OCI-LY7 (cell line): ENCODE results near the gene SP140L. TPM values are rescaled to one million over a fixed set of nuclear protein-coding genes. Genes with fewer than 3 reads are reported as not detected.

Experiments used
- BruUV-seq: library from RNA; stranded (reverse); fragments of 400-500 nt; replicated peaks from 2 replicates; lab custom pipeline; 2021; lab: Mats Ljungman, UMichigan
- CTCF ChIA-PET: fragments of 300-600 bp; sonication (Branson Sonifier 250); formaldehyde crosslinking; loops from one replicate; lab custom pipeline; 2022; ENCODE audit warnings: antibody characterized with exemption; ENCODE audit not compliant: unreplicated experiment; lab: Charles Lee
- POLR2A ChIA-PET: fragments of 300-600 bp; sonication (Branson Sonifier 250); formaldehyde crosslinking; loops from one replicate; lab custom pipeline; 2022; ENCODE audit warnings: antibody characterized with exemption; lab: Charles Lee
- DNase-seq: peaks from one replicate; pipeline ENCODE4 v3.0.0-alpha.2; 2015; ENCODE audit warnings: low spot score
- H2AFZ ChIP-seq: fragments of 200-600 bp; sonication (generic), shearing (Covaris generic); 2 replicates; pipeline ENCODE4 v1.6.1; 2014; ENCODE audit warnings: mild to moderate bottlenecking, antibody characterized with exemption, low read length, moderate library complexity
- H3K27ac ChIP-seq: fragments of 200-600 bp; sonication (generic); 2 replicates; pipeline ENCODE4 v1.5.1; 2014; ENCODE audit warnings: mixed run types, low read depth, mild to moderate bottlenecking, moderate library complexity, low read length, inconsistent platforms; ENCODE audit not compliant: poor library complexity, severe bottlenecking
- H3K36me3 ChIP-seq: fragments of 200-600 bp; sonication (generic); 2 replicates; pipeline ENCODE4 v1.6.1; 2014; ENCODE audit warnings: mild to moderate bottlenecking, antibody characterized with exemption, low read length, moderate library complexity, mixed read lengths; ENCODE audit not compliant: insufficient read depth
- H3K4me1 ChIP-seq: fragments of 200-600 bp; sonication (generic); 2 replicates; pipeline ENCODE4 v1.5.1; 2014; ENCODE audit warnings: mild to moderate bottlenecking, low read length; ENCODE audit not compliant: insufficient read depth, poor library complexity, severe bottlenecking
- H3K4me2 ChIP-seq: fragments of 200-600 bp; sonication (generic); 2 replicates; pipeline ENCODE4 v1.6.1; 2014; ENCODE audit warnings: mild to moderate bottlenecking, low read length
- H3K4me3 ChIP-seq: fragments of 200-600 bp; sonication (generic); 2 replicates; pipeline ENCODE4 v1.5.1; 2014; ENCODE audit warnings: mild to moderate bottlenecking, low read depth, low read length; ENCODE audit not compliant: poor library complexity, severe bottlenecking
- H3K79me2 ChIP-seq: fragments of 200-600 bp; sonication (generic); 2 replicates; pipeline ENCODE4 v1.6.1; 2016; ENCODE audit warnings: low read depth, mild to moderate bottlenecking, low read length, moderate library complexity, mixed read lengths; ENCODE audit not compliant: insufficient read depth
- H3K9me2 ChIP-seq: fragments of 200-600 bp; sonication (generic); 2 replicates; pipeline ENCODE4 v1.6.1; 2016; ENCODE audit warnings: mild to moderate bottlenecking, low read length, mixed read lengths; ENCODE audit not compliant: insufficient read depth
- H3K9me3 ChIP-seq: fragments of 200-600 bp; sonication (generic); 2 replicates; pipeline ENCODE4 v1.6.1; 2014; ENCODE audit warnings: mild to moderate bottlenecking, mixed run types, low read length, mixed read lengths
- H4K20me1 ChIP-seq: fragments of 200-600 bp; sonication (generic); 2 replicates; pipeline ENCODE4 v1.6.1; 2014; ENCODE audit warnings: mild to moderate bottlenecking, antibody characterized with exemption, low read length, moderate library complexity, mixed read lengths; ENCODE audit not compliant: insufficient read depth
- CTCF ChIP-seq: fragments of 200-600 bp; sonication (generic); conservative IDR thresholded peaks from 2 replicates; pipeline ENCODE4 v1.5.1; 2014; ENCODE audit warnings: mild to moderate bottlenecking, antibody characterized with exemption, low read length, moderate library complexity, mixed read lengths
- EZH2phosphoT487 ChIP-seq: fragments of 200-600 bp; sonication (generic); IDR thresholded peaks from 2 replicates; pipeline ENCODE4 v1.6.1; 2018; ENCODE audit warnings: low read depth, borderline replicate concordance, mild to moderate bottlenecking, mixed run types, antibody characterized with exemption, low read length, moderate library complexity, mixed read lengths
- intact Hi-C: fragments of 100-400 bp; cut with micrococcal nuclease; formaldehyde crosslinking; loops from one replicate; pipeline ENCODE4 v1.10.0; 2022; ENCODE audit not compliant: unreplicated experiment
- total RNA-seq, 2 experiments: library from RNA; depleted of rRNA in 1 of 2; stranded (reverse); fragments of >200 nt in 1 of 2; shearing (Covaris generic) in 1 of 2; gene quantifications; 2 replicates each; pipeline ENCODE4 v1.2.3, GENCODE V29; 2014 to 2022

SP140L gene
- total RNA-seq, 2 experiments from 2014 or later, result 10.4 to 19.3 TPM

- TF ChIP-seq EZH2phosphoT487 (no peak), CTCF (no peak; the same call in 1 of the 2 replicates)
- Histone ChIP-seq H3K4me2 (no peak overlapping the region), H3K9me3 (peaks cover 11% of the 10 kb centered on the region; the same call in 1 of the 2 replicates), H3K79me2 (peaks cover 11% of the 10 kb centered on the region; the same call in 1 of the 2 replicates), H2AFZ (no peak overlapping the region), H3K4me1 (peaks cover 39% of the 10 kb centered on the region), H3K36me3 (no peaks in the 10 kb centered on the region; the same call in 1 of the 2 replicates), H3K9me2 (no peaks in the 10 kb centered on the region), H3K27ac (no peak overlapping the region), H3K4me3 (no peak overlapping the region), H4K20me1 (no peaks in the 10 kb centered on the region)
- DNase-seq, result no peak
- BruUV-seq, result no TSS peak
- intact Hi-C loops, result no loop called here
- ChIA-PET POLR2A (interaction anchor here (1.6 kb wide), 1 partner anchor 92 kb away, joined by 4 read pairs; the partner anchor contains the start of gene SP100), CTCF (no interaction called here)
These were observed 3.4 kb upstream of the SP140L start for GRCh38 chr2:230323385-230324106.

- BruUV-seq, result no TSS peak
- TF ChIP-seq CTCF, result no peak
- TF ChIP-seq EZH2phosphoT487, result no peak
- Histone ChIP-seq H4K20me1 (no peaks in the 10 kb centered on the region), H3K79me2 (peaks cover 16% of the 10 kb centered on the region; the same call in 1 of the 2 replicates), H3K4me1 (peaks cover 33% of the 10 kb centered on the region), H3K27ac (no peak overlapping the region), H3K9me2 (no peaks in the 10 kb centered on the region), H3K4me3 (no peak overlapping the region), H2AFZ (no peak overlapping the region), H3K4me2 (no peak overlapping the region), H3K36me3 (no peaks in the 10 kb centered on the region; the same call in 1 of the 2 replicates), H3K9me3 (peaks cover 11% of the 10 kb centered on the region; the same call in 1 of the 2 replicates)
- CTCF ChIA-PET, result no interaction called here
- DNase-seq, result no peak
- intact Hi-C loops, result no loop called here
- POLR2A ChIA-PET, result interaction anchor here (0.8 to 1.6 kb wide), 2 partner anchors 10 to 91 kb away, joined by 3 to 4 read pairs; partner anchors contain the start of gene SP100
These were observed 2.5 kb upstream of the SP140L start for GRCh38 chr2:230324503-230324902.
